Measurements from ENCODE around the gene ASPSCR1. TPM values are rescaled to one million over a fixed set of nuclear protein-coding genes. Genes with fewer than 3 reads are reported as not detected.

ASPSCR1 gene
- total and polyA plus RNA-seq, 2 of the 13 experiments (the other 11 are each of a cell fraction or from before 2014, with no cell fraction given), result 274 to 314 TPM

GRCh38 chr17:81991684-81992305 is 14.4 kb downstream of the ASPSCR1 start (continued):
- TF ChIP-seq, protein P1, sequence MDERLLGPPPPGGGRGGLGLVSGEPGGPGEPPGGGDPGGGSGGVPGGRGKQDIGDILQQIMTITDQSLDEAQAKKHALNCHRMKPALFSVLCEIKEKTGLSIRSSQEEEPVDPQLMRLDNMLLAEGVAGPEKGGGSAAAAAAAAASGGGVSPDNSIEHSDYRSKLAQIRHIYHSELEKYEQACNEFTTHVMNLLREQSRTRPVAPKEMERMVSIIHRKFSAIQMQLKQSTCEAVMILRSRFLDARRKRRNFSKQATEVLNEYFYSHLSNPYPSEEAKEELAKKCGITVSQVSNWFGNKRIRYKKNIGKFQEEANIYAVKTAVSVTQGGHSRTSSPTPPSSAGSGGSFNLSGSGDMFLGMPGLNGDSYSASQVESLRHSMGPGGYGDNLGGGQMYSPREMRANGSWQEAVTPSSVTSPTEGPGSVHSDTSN (CRISPR knock-in tag; IDR thresholded peaks at IDR 0.05), result no peak
- peak; percentile 71; the same call in 1 of the 2 replicates for TF ChIP-seq XBP1 (CRISPR knock-in tag; IDR thresholded peaks at IDR 0.05)
- peak; percentile 58; the same call in 1 of the 2 replicates for TF ChIP-seq NFYC (CRISPR knock-in tag; IDR thresholded peaks at IDR 0.05)
- TF ChIP-seq, protein P2, sequence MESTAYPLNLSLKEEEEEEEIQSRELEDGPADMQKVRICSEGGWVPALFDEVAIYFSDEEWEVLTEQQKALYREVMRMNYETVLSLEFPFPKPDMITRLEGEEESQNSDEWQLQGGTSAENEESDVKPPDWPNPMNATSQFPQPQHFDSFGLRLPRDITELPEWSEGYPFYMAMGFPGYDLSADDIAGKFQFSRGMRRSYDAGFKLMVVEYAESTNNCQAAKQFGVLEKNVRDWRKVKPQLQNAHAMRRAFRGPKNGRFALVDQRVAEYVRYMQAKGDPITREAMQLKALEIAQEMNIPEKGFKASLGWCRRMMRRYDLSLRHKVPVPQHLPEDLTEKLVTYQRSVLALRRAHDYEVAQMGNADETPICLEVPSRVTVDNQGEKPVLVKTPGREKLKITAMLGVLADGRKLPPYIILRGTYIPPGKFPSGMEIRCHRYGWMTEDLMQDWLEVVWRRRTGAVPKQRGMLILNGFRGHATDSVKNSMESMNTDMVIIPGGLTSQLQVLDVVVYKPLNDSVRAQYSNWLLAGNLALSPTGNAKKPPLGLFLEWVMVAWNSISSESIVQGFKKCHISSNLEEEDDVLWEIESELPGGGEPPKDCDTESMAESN (CRISPR knock-in tag; conservative IDR thresholded peaks at IDR 0.05), result peak; percentile 97
- no peak for TF ChIP-seq GRHL1 (CRISPR knock-in tag; conservative IDR thresholded peaks at IDR 0.05)
- TF ChIP-seq CHCHD3 (CRISPR knock-in tag; IDR thresholded peaks at IDR 0.05), result no peak
- TF ChIP-seq, protein P3, sequence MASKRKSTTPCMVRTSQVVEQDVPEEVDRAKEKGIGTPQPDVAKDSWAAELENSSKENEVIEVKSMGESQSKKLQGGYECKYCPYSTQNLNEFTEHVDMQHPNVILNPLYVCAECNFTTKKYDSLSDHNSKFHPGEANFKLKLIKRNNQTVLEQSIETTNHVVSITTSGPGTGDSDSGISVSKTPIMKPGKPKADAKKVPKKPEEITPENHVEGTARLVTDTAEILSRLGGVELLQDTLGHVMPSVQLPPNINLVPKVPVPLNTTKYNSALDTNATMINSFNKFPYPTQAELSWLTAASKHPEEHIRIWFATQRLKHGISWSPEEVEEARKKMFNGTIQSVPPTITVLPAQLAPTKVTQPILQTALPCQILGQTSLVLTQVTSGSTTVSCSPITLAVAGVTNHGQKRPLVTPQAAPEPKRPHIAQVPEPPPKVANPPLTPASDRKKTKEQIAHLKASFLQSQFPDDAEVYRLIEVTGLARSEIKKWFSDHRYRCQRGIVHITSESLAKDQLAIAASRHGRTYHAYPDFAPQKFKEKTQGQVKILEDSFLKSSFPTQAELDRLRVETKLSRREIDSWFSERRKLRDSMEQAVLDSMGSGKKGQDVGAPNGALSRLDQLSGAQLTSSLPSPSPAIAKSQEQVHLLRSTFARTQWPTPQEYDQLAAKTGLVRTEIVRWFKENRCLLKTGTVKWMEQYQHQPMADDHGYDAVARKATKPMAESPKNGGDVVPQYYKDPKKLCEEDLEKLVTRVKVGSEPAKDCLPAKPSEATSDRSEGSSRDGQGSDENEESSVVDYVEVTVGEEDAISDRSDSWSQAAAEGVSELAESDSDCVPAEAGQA (IDR thresholded peaks at IDR 0.05; ENCODE audit: low read depth), result no peak
- TF ChIP-seq, protein P3 (CRISPR knock-in tag; IDR thresholded peaks at IDR 0.05; ENCODE audit: borderline replicate concordance), result no peak; the same call in 1 of the 2 replicates
- TF ChIP-seq, protein P4, sequence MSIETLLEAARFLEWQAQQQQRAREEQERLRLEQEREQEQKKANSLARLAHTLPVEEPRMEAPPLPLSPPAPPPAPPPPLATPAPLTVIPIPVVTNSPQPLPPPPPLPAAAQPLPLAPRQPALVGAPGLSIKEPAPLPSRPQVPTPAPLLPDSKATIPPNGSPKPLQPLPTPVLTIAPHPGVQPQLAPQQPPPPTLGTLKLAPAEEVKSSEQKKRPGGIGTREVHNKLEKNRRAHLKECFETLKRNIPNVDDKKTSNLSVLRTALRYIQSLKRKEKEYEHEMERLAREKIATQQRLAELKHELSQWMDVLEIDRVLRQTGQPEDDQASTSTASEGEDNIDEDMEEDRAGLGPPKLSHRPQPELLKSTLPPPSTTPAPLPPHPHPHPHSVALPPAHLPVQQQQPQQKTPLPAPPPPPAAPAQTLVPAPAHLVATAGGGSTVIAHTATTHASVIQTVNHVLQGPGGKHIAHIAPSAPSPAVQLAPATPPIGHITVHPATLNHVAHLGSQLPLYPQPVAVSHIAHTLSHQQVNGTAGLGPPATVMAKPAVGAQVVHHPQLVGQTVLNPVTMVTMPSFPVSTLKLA (IDR thresholded peaks at IDR 0.05), result peak; percentile 79
- TF ChIP-seq HOXA9 (CRISPR knock-in tag; IDR thresholded peaks at IDR 0.05; ENCODE audit: borderline replicate concordance), result peak; percentile 84; the same call in 1 of the 2 replicates
